GDM1 (cell line): ENCODE data around the gene COL27A1.
A peak's percentile ranks its signal among the peaks of the same experiment; 100 is the strongest.

Source experiments
- DNase-seq: peaks from one replicate; lab custom pipeline; 2025; lab: John Stamatoyannopoulos, UW

Gene COL27A1

DNA sequence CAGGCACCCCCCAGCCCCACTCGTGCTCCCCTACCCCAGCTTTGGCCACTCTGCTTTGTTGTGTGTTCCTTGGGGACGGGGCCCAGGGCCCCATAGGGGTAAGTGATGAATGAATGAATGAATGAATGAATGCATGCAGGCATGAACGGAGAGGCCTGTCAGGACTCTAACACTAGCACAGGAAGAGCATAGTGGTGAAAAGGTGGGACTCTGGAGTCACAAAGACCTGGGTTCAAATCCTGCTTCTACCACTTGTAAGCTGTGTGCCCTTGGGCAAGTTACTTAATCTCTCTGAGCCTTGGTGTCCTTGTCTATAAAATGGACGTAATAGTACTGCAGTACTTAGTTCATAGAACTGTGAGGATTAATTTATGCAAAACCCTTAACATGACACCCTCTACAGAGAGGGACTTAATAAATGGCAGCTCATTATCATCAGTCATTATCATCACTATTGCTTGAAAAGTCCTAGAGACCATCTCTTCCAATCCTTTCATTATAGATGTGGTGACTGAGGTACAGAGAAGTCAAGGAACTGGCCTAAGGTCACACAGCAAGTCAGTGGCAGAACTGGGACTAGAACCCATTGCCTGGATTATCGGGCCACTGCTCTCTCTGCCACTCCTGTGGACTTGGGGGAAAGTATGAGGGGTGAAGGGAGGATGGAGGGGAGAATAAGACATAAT, 187.6 kb downstream of the COL27A1 start:
- no peak for DNase-seq

DNA sequence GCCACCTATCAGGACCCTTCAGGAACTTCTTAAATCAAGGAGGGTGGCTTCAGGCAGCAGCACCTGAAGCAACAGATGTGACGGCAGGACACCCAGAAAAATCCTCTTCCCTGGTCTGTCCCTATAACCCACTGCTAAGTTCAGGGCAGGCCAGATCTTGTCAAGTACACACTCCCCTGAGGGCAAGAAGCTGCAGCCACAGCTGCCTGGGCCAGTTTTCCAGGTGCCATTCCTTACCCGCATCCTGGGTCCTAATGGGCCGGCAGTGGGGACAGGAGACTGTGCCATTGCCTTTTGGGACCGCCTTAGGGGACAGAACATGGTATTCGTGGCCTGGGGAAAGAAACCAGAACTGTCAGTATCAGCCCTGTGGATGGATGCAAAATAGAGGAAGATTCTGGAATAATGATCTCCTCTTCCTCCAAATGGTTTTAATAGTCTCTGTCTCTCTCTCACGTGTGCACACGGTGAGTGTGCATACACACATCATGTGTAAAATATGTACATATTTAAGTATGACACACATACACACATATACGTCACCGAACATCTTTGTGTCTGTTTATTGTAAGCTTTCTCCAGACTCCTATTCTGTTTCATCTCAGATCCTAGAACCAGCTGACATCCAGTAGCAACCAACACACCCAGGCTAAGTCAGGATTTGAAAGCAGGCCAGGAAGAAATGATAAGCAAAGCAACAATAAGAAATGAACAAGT, 188.3 kb downstream of the COL27A1 start:
- DNase-seq, result no peak

DNA sequence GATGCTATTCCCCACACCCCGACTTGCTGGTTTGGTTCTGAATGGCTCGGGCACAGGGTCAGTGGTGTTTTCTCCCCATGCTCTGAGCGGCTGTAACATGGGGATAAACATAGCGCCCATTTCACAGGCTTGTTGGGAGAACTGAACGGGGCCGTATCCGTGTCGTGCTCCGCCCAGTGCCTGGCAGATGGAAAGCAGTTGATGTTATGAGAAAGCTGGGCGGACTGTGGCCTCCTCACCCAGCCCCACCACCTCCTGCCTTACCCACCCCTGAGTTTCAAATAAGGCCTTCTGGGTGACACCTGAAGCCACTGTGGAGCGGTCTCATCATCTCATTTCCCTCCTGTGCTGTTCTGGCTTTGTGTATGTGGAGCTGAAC, 188.8 kb downstream of the COL27A1 start:
- DNase-seq, result no peak

DNA sequence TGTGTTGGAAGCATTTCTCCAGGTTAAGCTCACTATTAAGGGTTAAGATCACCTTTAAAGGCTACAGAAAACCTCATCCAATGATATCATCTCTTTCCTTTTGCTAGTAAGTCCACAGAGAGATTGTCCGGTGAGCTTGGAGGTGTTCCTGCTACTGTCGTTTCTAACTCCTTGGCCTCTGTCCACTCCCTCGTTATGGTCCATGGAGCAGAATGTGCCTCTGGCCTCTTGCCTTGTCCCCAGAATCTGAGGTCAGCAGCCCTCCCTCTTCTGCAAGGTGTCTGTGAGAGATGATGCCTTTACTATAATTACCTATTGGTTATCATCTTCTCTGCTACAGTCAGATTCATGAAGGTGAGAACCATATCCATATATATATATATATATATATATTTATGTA, 189.4 kb downstream of the COL27A1 start:
- no peak for DNase-seq

DNA sequence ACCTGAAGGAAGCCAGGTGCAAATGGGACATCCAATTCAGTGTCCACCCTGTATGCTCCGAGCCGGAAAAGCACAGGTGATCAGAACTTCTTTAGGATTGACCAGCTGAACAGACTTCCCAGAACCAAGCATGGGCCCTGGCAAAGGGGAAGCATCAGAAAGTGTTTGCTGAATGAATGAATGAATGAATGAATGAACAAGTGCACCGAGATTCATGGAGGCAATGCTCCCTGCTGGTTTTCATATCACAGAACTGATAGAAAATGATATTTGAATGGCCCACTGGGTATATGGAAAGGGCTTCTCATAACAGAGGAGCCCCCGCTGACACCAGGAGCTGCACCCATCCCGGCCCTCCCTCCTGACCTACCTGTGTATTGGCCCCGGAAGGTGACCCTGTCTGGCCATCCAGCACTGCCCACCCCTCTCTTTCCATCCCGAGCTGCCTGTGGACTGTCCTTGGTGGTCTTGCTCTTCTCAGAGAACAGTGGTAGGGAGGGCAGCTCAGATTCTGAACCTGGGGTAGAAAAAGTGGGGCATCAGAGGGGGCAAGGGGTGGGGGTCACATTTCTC, 190.2 kb downstream of the COL27A1 start:
- DNase-seq, result no peak

DNA sequence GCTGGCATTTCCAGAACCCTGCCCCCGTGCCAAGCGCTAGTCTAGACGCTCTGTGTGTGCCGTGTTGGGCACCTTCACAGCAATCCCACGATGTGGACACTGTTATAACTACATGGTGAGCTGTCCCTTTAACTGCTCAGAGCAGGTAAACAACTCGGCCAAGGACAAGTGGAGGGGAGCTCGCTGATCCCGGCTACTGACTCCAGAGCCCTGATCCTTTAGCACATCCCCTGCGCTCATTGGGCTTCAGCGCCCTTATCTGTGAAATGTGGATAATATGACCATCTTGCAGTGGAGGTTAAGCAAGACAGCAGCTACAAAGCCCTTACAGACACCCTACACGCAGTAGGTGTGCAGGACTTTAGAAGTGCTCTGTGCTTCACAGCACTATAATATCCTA, 190.8 kb downstream of the COL27A1 start:
- DNase-seq, result no peak

DNA sequence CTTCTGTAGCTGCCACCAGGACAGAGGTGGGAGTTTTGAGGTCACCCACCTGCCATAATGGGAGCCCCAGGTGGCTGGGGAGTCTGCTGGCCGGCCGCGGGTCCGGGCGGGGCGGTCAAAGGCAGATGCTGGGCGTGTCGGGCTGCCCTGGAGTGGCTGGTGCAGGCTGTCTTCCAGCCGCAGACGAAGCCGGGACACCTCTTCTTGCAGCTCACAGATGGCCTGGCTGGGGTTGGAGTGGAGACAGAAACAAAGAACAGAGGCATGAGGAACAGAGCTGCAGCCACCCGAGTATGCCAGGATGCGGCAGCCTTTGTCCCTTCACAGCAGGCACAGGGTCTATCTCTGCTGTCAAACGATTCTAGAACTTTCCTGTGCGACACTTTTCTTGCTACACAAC, 192.3 kb downstream of the COL27A1 start:
- DNase-seq, result no peak

DNA sequence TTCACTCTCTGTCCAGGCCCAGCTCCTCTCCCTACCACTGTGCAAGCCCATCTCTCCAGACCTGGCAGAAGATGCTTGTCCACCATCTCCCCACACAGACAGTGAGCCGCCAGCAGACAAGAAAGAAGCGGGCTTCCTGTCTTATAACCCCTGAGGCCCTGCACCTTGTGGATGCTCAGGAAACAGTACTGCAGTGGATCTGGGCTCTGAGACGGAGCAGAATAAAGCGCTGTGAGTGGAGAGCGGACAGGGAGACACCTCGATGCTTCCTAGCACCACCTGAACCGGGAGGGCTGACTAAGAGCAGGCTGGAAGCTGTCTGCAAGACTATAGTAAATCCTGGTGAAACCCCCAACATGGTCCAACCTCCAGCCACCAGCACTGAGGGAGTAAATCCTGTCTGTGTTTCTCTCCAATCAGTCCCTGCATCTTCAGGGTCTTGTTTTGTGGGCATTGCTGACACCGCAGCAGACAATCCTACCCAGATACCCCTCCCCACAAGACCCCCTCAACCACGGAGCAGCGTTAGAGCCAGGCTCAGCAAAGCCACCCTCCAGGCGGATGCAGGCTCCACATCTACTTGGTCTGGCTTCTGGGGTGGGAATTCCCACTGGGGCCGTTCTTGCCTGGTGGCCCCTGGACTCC, 193.0 kb downstream of the COL27A1 start:
- DNase-seq, result no peak

DNA sequence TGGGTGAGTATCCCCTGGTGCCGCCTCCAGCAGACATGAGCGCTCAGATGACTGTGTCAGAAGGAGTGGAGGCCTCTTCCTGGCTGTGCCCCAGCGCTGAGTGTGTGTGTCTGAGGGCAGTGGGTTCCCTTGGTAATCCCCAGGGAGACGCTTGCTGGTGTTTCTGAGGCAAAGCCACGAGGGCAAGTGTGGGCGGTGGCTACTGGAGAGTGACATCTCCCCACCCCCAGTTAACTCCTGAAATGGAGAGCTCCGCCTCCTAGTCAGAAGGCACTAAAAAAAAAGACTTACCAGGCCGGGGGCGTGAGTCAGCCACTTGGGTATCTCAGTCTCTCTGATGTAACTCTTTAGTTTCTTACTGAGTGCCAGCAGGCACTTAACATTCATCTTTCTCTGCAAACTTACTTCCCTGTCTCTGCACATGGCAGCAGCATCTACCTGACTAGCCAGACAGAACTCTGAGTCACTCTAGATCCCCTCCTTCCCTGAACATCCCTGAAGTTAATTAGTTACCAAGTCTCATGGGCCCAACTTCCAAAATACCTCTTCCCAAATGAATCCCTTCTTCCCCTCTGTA, 193.7 kb downstream of the COL27A1 start:
- DNase-seq, result peak; percentile 65

DNA sequence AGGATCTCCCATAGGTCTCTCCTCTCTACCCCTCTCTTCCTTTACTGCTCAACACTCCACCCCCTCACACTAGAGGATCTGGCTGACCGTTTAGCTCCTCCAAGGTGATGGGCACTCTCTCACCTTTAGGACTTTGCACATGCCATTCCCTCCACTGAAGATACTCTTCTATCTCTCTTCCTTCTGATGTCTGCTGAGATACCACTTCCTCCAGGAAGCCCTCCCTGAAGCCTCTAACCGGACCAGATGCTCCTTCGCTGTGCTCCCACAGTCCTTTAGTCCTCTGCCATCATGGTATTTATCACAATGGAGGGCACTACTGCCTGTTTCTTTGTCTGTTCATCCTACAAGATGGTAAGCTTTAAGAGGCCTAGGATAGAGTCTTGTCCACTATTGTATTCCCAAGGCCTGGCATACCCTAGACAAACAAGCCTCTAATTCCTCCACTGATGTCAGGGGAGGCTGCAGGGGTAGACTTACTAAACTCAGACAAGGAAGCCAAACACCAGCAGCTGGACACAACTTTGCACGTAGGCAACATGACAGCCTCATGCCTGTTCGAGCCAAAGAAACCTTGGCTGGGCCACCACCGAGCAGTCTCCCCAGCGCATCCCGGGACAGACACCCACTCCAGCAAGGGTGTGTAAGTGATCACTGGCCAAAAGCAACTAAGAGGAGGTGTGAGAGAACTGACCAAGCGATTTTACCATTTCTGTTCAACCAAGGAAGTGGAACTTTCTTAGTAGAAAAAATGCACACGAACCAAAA, 194.6 kb downstream of the COL27A1 start:
- DNase-seq, result no peak

DNA sequence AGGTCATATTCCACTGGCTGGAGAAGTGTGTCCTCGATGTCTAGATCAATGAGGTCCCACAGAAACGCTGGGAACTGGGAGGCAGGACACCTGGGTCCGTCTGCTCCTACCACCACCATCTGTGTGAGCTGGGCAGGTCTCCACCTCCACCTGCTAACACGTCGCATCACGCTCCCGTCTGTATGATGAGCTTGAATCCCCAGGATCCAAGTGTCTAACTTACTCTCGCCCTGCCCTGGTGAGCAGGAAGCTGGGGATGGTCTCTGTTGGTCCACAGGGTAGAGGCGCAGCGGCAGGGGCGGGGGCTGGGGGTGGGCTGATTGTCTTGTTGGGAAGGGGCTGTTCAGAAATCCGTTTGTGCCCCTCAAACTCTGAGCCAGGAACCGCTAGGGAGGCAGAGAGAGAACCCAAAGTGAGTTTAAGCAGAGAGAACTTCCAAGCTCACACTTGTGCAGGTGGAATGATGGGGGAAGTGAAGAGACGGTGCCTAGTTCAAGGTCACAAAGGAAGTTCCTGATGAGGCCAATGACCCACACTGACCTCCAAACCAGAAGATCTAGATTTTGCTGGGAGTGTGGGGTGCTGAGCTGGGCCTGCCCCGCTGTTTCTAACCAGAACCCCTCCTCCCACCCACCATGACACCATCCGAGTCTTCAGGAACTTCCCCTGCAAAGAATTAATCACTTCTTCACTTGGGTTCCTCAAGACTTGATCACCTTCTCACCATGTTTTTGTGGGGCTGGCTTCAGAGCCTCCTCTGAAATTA, 195.5 kb downstream of the COL27A1 start:
- no peak for DNase-seq

DNA sequence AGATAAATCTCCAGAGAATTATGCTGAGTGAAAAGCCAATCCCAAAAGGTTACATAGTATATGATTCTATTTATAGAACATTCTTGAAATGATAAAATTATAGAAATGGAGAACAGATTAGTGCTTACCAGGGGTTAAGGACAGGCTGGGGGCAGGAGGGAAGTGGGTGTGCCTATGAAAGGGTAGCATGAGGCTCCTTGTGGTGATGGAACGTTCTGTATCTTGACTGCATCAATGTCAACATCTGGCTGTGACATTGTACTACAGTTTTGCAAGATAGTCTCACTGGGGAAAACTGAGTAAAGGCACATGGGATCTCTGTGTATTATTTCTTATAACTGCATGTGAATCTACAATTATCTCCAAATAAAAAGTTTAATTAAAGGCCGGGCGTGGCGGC, 196.6 kb downstream of the COL27A1 start:
- no peak for DNase-seq

DNA sequence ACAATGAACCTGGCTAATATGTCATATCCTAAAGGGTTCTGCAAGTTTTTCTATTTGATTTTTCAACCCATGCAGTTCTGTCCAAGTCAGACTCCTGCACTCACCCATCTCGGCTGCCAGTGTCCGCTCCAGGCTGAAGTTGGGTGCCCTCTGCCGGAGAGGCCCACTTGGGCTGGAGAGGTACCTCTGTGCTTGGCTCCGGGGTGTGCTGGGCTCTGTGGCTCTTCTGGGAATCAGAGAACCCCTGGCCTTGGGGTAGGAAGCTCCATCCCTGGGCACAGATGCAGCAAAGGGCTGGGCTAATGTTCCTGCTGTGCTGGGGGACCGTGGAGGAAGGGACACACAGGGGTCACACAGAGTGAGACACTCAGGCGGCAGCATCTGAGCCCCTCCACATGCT, 200.5 kb downstream of the COL27A1 start:
- DNase-seq, result no peak

DNA sequence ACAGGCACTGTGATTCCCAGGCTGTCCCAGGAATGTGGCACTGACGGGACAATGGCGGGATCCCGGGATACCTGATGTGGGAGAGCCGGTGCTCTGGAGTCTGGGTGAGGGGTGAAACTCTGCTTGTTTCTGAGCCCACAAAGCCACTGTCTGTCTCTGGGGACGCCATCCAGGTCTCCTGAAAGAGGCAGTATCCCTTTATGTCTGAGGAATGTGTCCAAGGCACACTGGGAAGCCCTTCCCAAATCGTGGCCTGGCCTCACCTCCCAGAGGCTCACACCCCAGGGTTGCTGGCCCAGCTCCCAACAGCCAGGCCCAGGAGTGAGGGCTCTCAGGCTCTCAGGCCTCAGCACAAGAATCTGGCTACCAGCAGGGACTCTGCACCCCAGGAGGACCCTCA, 201.5 kb downstream of the COL27A1 start:
- DNase-seq, result no peak

DNA sequence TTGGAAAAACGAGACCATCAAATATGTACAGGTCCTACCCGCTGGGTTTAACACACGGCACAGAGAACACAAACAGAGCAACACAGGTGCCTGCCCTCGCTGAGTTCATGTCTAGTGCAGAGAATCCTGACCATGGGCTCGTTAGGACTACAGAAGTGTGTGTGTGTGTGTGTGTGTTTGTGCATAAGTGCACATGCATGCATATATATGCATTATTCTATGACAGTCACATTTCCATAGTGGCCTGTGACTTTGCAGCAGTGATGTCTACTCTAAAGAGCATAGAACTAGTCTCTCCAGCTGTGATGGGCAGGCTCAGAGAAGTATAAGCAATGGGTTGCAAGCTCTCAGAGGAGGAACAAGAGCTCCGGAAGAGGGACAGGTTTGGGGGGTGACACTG, 202.0 kb downstream of the COL27A1 start:
- DNase-seq, result no peak

DNA sequence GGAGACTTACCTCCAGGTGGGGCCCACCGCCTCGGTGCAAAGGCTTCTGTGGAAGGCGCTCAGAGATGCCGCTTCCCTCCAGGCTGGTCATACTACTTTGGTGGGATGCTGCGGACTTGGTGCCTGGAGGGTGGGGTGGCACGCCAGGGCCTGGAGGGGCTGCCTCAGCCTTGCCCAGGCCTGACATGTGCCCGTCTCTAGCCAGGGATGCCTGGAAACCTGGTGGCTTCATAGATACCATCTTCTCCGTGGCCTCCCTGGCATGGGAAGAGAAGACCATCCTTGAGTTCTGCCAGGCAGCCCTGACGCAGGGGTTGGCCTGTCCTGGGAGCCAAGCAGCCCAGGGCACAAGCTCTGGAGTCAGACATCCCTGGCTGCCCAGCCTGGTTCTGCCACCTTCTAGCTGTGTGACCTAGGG, 202.6 kb downstream of the COL27A1 start:
- DNase-seq, result no peak

DNA sequence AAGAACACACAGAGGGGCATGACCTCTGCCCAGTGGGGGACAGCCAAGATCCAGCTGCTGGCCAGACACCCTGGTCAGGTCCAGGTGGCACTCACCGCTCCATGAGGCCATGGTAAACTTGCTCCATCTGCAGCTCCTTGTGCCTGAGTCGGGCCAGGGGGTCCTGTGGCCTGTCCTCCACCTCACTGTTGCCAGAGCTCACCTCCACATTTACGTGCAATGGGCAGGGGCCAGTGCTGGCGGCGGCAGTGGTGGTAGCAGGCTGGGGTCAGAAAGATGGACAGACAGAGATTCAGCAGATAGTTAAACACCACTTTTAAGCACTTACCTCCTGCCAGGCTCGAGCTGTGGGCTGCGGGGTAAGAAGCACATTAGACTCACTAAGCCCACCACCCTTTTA, 204.5 kb downstream of the COL27A1 start:
- no peak for DNase-seq

DNA sequence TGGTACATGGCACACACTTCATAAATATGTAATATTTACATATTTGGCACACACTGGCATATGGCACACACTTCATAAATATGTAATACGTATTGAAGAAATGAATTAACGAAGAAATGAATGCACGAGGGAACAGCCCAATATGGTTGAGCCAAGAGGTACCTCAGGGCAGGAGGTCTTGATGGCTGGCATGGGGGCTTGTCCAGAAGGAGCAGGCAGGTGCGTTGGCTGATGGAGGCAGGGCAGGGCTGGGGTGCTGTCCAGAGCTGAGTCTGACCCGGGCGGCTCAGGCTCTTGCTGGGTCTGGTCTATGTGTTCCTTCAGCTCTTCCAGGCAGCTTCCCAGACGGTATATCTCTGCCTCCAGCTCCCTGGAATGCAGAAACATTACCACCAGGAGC, 206.2 kb downstream of the COL27A1 start:
- no peak for DNase-seq
